Mesenchymal stem cell (in vitro differentiated cells and primary cell): ENCODE results near the gene RPTOR.
A peak's percentile ranks its signal among the peaks of the same experiment; 100 is the strongest.

Experiments used
- DNase-seq: peaks from one replicate; pipeline ENCODE4 v3.0.0-alpha.2; 2013
- H2AFZ ChIP-seq: one replicate; pipeline ENCODE4 v1.6.1; 2013; ENCODE audit warnings: low read depth, mild to moderate bottlenecking, control low read depth, inconsistent platforms, low read length, moderate library complexity
- H2AK5ac ChIP-seq: 2 replicates; pipeline ENCODE4 v1.6.1; 2013; ENCODE audit warnings: low read length, moderate library complexity, mild to moderate bottlenecking, inconsistent platforms; ENCODE audit not compliant: severe bottlenecking
- H2BK120ac ChIP-seq: one replicate; pipeline ENCODE4 v1.6.1; 2013; ENCODE audit warnings: low read depth, mild to moderate bottlenecking, inconsistent platforms, low read length, moderate library complexity
- H2BK12ac ChIP-seq, 2 experiments: one replicate each; pipeline ENCODE4 v1.6.1; 2013; ENCODE audit warnings: inconsistent platforms in 2 of 2, low read length in 2 of 2, mild to moderate bottlenecking in 2 of 2, moderate library complexity in 2 of 2, control low read depth in 1 of 2
- H2BK15ac ChIP-seq: one replicate; pipeline ENCODE4 v1.6.1; 2013; ENCODE audit warnings: mild to moderate bottlenecking, low read depth, inconsistent platforms; ENCODE audit not compliant: poor library complexity, severe bottlenecking
- H2BK5ac ChIP-seq: 2 replicates; pipeline ENCODE4 v1.6.1; 2013; ENCODE audit warnings: low read depth, mild to moderate bottlenecking, low read length, control low read depth, inconsistent platforms; ENCODE audit not compliant: poor library complexity, severe bottlenecking
- H3K14ac ChIP-seq, 2 experiments: one replicate each; pipeline ENCODE4 v1.6.1; 2013; ENCODE audit warnings: inconsistent platforms in 2 of 2, low read length in 2 of 2, control low read depth in 1 of 2, mild to moderate bottlenecking in 1 of 2, moderate library complexity in 1 of 2
- H3K18ac ChIP-seq, 2 experiments: one replicate each; pipeline ENCODE4 v1.6.1; 2013; ENCODE audit warnings: inconsistent platforms in 2 of 2, low read length in 2 of 2, control low read depth in 1 of 2, low read depth in 1 of 2, mild to moderate bottlenecking in 1 of 2
- H3K23ac ChIP-seq, 2 experiments: one replicate each; pipeline ENCODE4 v1.6.1; 2013; ENCODE audit warnings: inconsistent platforms in 2 of 2, low read length in 2 of 2, mild to moderate bottlenecking in 2 of 2, moderate library complexity in 2 of 2, control low read depth in 1 of 2
- H3K27ac ChIP-seq: 2 replicates; pipeline ENCODE4 v1.5.1; 2013; ENCODE audit warnings: mild to moderate bottlenecking, moderate library complexity, low read length, control low read depth, inconsistent platforms; ENCODE audit not compliant: poor library complexity, severe bottlenecking
- H3K27me3 ChIP-seq, 2 experiments: 2 replicates each; pipeline versions ENCODE4 v1.6.1 to v1.7.0; 2013; ENCODE audit warnings: low read length in 2 of 2, mild to moderate bottlenecking in 2 of 2, moderate library complexity in 2 of 2, control low read depth in 1 of 2, inconsistent platforms in 1 of 2; ENCODE audit not compliant: control insufficient read depth in 1 of 2, insufficient read depth in 1 of 2
- H3K36me3 ChIP-seq, 2 experiments: 2 replicates each; pipeline versions ENCODE4 v1.6.1 to v1.7.0; 2013; ENCODE audit warnings: low read length in 2 of 2, control low read depth in 1 of 2, inconsistent platforms in 1 of 2, low read depth in 1 of 2, mild to moderate bottlenecking in 1 of 2; ENCODE audit not compliant: insufficient read depth in 2 of 2, control insufficient read depth in 1 of 2
- H3K4ac ChIP-seq, 2 experiments: one replicate each; pipeline ENCODE4 v1.6.1; 2013; ENCODE audit warnings: inconsistent platforms in 2 of 2, low read length in 2 of 2, mild to moderate bottlenecking in 2 of 2, moderate library complexity in 2 of 2, control low read depth in 1 of 2, low read depth in 1 of 2
- H3K4me1 ChIP-seq: 2 replicates; pipeline ENCODE4 v1.6.1; 2013; ENCODE audit warnings: low read depth, low read length, control low read depth; ENCODE audit not compliant: control insufficient read depth, insufficient read depth
- H3K4me2 ChIP-seq: 2 replicates; pipeline ENCODE4 v1.6.1; 2013; ENCODE audit warnings: low read length, mild to moderate bottlenecking, inconsistent platforms; ENCODE audit not compliant: poor library complexity, severe bottlenecking
- H3K4me3 ChIP-seq, 2 experiments: 2 replicates each; pipeline versions ENCODE4 v1.5.1 to v1.7.0; 2013; ENCODE audit warnings: low read length in 2 of 2, mild to moderate bottlenecking in 2 of 2, control low read depth in 1 of 2, low read depth in 1 of 2; ENCODE audit not compliant: insufficient read depth in 1 of 2
- H3K79me1 ChIP-seq: replicated peaks from 2 replicates; pipeline ENCODE4 v1.6.1; 2013; ENCODE audit warnings: mild to moderate bottlenecking, control low read depth, low read length, inconsistent platforms; ENCODE audit not compliant: poor library complexity, severe bottlenecking
- H3K9ac ChIP-seq: 2 replicates; pipeline ENCODE4 v1.7.0; 2013; ENCODE audit warnings: mild to moderate bottlenecking, low read length, moderate library complexity
- H3K9me3 ChIP-seq: 2 replicates; pipeline ENCODE4 v1.7.0; 2013; ENCODE audit warnings: mild to moderate bottlenecking, low read length; ENCODE audit not compliant: control insufficient read depth
- H4K8ac ChIP-seq: one replicate; pipeline ENCODE4 v1.6.1; 2013; ENCODE audit warnings: inconsistent platforms, mild to moderate bottlenecking, low read length, moderate library complexity
- H4K91ac ChIP-seq: one replicate; pipeline ENCODE4 v1.6.1; 2013; ENCODE audit warnings: mild to moderate bottlenecking, low read length, inconsistent platforms
- WGBS: methylation state at CpG from one replicate; pipeline ENCODE4 v1.1.7; 2013; ENCODE audit warnings: mixed read lengths; 5-methylcytosine and 5-hydroxymethylcytosine counted together

RPTOR gene

DNA sequence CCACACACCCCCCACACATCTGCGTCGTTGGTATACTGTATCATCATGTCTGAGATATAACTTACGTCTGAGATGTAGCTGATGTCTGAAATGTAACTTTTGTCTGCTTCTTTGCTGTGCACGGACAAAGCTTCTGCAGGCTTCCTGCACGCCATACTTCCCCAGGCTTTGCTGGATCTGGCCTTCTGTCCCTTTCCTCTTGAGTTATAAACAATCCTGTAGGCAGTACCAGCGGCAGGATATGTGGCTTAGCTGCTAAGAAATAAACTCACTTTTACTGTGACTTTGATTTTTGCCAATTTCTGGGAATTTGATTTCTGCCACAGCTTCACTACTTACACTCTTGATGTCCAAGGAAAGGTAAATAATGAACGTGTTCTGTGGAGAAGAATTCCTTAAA is 184.4 kb downstream of the RPTOR start:
- no peak overlapping the region for H2BK5ac ChIP-seq
- no peak overlapping the region for H2AK5ac ChIP-seq
- peak; percentile 58 for DNase-seq
- H3K4me3 ChIP-seq, result no peak overlapping the region
- peaks cover 19% of the 10 kb centered on the region for H3K4me1 ChIP-seq
- no peak overlapping the region for H3K14ac ChIP-seq
- no peak overlapping the region for H2BK120ac ChIP-seq
- H3K9me3 ChIP-seq, result no peaks in the 10 kb centered on the region
- peaks cover 32% of the 10 kb centered on the region for H3K79me1 ChIP-seq
- H4K8ac ChIP-seq, result peak overlapping the region; percentile 10
- H3K18ac ChIP-seq, result peak overlapping the region; percentile 41 to 55
- H4K91ac ChIP-seq, result peak overlapping the region; percentile 78
- no peak overlapping the region for H3K23ac ChIP-seq
- no peak overlapping the region for H3K27ac ChIP-seq
- no peak overlapping the region for H3K9ac ChIP-seq
- 47% methylated on average over 6 of the region's 7 CpGs for WGBS
- H3K4me2 ChIP-seq, result no peak overlapping the region
- H3K27me3 ChIP-seq, result no peaks in the 10 kb centered on the region
- H3K4ac ChIP-seq, result no peak overlapping the region
- no peak overlapping the region for H2BK15ac ChIP-seq
- H2BK12ac ChIP-seq, result peak overlapping the region in 1 of 2 experiments; percentile 2
- peak overlapping the region; percentile 37 for H2AFZ ChIP-seq
- peaks cover 5 to 8% of the 10 kb centered on the region in 2 experiments for H3K36me3 ChIP-seq

DNA sequence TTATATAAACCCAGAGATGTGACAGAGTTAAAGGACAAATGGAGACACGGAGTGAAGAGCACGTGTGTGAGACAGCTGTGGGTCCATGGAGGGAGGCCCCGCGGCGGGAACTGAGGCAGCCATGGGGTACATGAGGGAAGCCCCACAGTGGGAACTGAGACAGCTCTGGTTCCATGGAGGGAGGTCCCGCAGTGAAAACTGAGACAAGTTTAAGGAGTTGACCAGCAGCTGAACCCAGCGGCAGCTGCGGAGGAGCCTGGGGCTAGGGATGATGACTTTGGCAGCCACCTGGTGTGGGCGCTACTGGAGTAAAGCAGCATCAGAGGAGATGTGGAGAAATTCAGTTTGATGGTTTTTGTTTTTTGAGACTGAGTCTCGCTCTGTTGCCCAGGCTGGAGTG is 185.1 kb downstream of the RPTOR start:
- 99% methylated on average over 10 of the region's 10 CpGs for WGBS

DNA sequence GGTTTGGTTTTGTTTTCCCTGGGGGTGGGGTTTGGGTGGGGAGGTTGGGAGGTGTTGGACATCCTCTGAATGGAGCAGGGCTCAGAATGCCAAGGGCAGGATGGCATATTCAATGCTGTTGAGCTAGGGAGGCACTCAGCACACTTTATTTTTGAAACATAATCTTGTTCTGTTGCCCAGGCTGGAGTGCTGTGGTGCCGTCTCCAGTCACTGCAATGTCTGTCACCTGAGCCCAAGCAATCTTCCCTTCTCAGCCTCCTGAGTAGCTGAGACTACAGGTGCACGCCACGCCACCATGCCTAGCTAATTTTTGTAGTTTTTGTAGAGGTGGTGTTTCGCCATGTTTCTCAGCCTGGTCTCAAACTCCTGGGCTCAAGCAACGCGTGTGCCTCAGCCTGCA is 186.1 kb downstream of the RPTOR start:
- Histone ChIP-seq H3K14ac (no peak overlapping the region), H3K4me3 (no peak overlapping the region), H3K27ac (no peak overlapping the region), H3K36me3 (peaks cover 8 to 14% of the 10 kb centered on the region in 2 experiments), H4K8ac (peak overlapping the region; percentile 66), H2AK5ac (no peak overlapping the region), H3K18ac (no peak overlapping the region), H2BK15ac (no peak overlapping the region), H3K4ac (peak overlapping the region in 1 of 2 experiments; percentile 4), H2BK5ac (no peak overlapping the region), H3K4me1 (peaks cover 8% of the 10 kb centered on the region), H2BK120ac (no peak overlapping the region), H3K79me1 (peaks cover 32% of the 10 kb centered on the region), H3K23ac (no peak overlapping the region), H3K27me3 (no peaks in the 10 kb centered on the region), H2BK12ac (peak overlapping the region in 1 of 2 experiments; percentile 56), H2AFZ (no peak overlapping the region), H3K9ac (no peak overlapping the region), H3K9me3 (no peaks in the 10 kb centered on the region), H4K91ac (no peak overlapping the region), H3K4me2 (no peak overlapping the region)
- DNase-seq, result no peak
- WGBS, result 95% methylated on average over 4 of the region's 6 CpGs

More for the DNA sequence above, 185.1 kb downstream of the RPTOR start:
- peak overlapping the region in 1 of 2 experiments; percentile 88 for H2BK12ac ChIP-seq
- no peak overlapping the region for H2BK15ac ChIP-seq
- no peak overlapping the region for H2AK5ac ChIP-seq
- H4K8ac ChIP-seq, result peak overlapping the region; percentile 14
- peaks cover 8 to 11% of the 10 kb centered on the region in 2 experiments for H3K36me3 ChIP-seq
- no peak overlapping the region for H2BK5ac ChIP-seq
- no peak overlapping the region for H2AFZ ChIP-seq
- H3K18ac ChIP-seq, result peak overlapping the region in 1 of 2 experiments; percentile 86
- H4K91ac ChIP-seq, result peak overlapping the region; percentile 0
- no peak overlapping the region for H3K27ac ChIP-seq
- no peak for DNase-seq
- H3K14ac ChIP-seq, result peak overlapping the region in 1 of 2 experiments; percentile 56
- H3K79me1 ChIP-seq, result peaks cover 31% of the 10 kb centered on the region
- no peaks in the 10 kb centered on the region for H3K9me3 ChIP-seq
- no peak overlapping the region for H3K4me3 ChIP-seq
- H2BK120ac ChIP-seq, result no peak overlapping the region
- H3K23ac ChIP-seq, result no peak overlapping the region
- no peak overlapping the region for H3K9ac ChIP-seq
- no peaks in the 10 kb centered on the region for H3K27me3 ChIP-seq
- H3K4me1 ChIP-seq, result peaks cover 15% of the 10 kb centered on the region
- H3K4me2 ChIP-seq, result no peak overlapping the region
- H3K4ac ChIP-seq, result peak overlapping the region in 1 of 2 experiments; percentile 37

DNA sequence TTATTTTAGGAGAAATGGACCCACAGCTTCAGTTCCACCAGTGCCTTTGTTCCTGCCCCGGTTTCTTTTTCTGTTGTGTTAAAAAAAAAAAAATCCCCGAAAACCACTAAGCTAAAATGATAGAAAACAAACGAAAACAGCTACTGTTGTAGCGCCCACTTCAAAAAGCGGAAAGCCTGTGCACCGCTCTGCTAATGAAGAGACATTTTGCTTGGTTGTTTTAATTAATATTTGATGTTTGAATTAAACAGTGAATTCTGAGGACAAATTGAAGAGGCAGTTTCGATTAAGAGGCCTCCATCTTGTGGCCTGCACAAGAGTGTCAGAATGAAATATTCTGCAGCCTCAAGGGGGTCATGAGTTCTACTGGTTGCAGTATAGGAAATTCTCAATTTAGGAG is 186.7 kb downstream of the RPTOR start:
- Histone ChIP-seq H3K4me3 (no peak overlapping the region), H3K36me3 (peaks cover 8 to 14% of the 10 kb centered on the region in 2 experiments), H3K18ac (no peak overlapping the region), H3K9me3 (no peaks in the 10 kb centered on the region), H2AK5ac (no peak overlapping the region), H4K91ac (no peak overlapping the region), H2AFZ (no peak overlapping the region), H2BK15ac (no peak overlapping the region), H2BK120ac (no peak overlapping the region), H2BK5ac (no peak overlapping the region), H3K9ac (no peak overlapping the region), H2BK12ac (no peak overlapping the region), H3K4me1 (peaks cover 3% of the 10 kb centered on the region), H3K79me1 (peaks cover 31% of the 10 kb centered on the region), H3K4ac (no peak overlapping the region), H3K14ac (no peak overlapping the region), H3K4me2 (no peak overlapping the region), H3K27ac (no peak overlapping the region), H3K27me3 (no peaks in the 10 kb centered on the region), H4K8ac (no peak overlapping the region), H3K23ac (no peak overlapping the region)
- WGBS, result 95% methylated on average over 7 of the region's 7 CpGs
- DNase-seq, result no peak
